GM21786 (cell line): ENCODE results near the gene CASQ2.

ENCODE experiments used
- ATAC-seq: cut with Tn5 transposase; IDR thresholded peaks from one replicate; pipeline ENCODE4 v1.9.1; 2021; ENCODE audit not compliant: unreplicated experiment

CASQ2 gene

GRCh38 chr1:115702959-115703358 lies 65.6 kb downstream of the CASQ2 start:
- ATAC-seq, result no peak

GRCh38 chr1:115701090-115701489 lies 67.4 kb downstream of the CASQ2 start:
- ATAC-seq, result no peak

- no peak for ATAC-seq
Measured at GRCh38 chr1:115697619-115698018, 70.9 kb downstream of the CASQ2 start.

GRCh38 chr1:115694805-115695204 lies 73.7 kb downstream of the CASQ2 start:
- no peak for ATAC-seq

GRCh38 chr1:115692224-115692623 lies 76.3 kb downstream of the CASQ2 start:
- ATAC-seq, result no peak

GRCh38 chr1:115690972-115691371 lies 77.5 kb downstream of the CASQ2 start:
- no peak for ATAC-seq

- ATAC-seq, result no peak
Measured at GRCh38 chr1:115687744-115688143, 80.8 kb downstream of the CASQ2 start.

- ATAC-seq, result no peak
Measured at GRCh38 chr1:115685029-115685705, 83.3 kb downstream of the CASQ2 start.

- ATAC-seq, result no peak
Measured at GRCh38 chr1:115682792-115683191, 85.7 kb downstream of the CASQ2 start.

- no peak for ATAC-seq
Measured at GRCh38 chr1:115680730-115681111, 87.8 kb downstream of the CASQ2 start.

- peak; percentile 34 for ATAC-seq
Measured at GRCh38 chr1:115679141-115679611, 89.3 kb downstream of the CASQ2 start.

- no peak for ATAC-seq
Measured at GRCh38 chr1:115678141-115678540, 90.4 kb downstream of the CASQ2 start.

GRCh38 chr1:115677565-115677964 lies 90.9 kb downstream of the CASQ2 start:
- no peak for ATAC-seq

GRCh38 chr1:115677182-115677555 lies 91.3 kb downstream of the CASQ2 start:
- peak; percentile 47 for ATAC-seq

- ATAC-seq, result peak; percentile 11
Measured at GRCh38 chr1:115676498-115677181, 91.9 kb downstream of the CASQ2 start.

GRCh38 chr1:115672224-115673009 lies 96.1 kb downstream of the CASQ2 start:
- ATAC-seq, result no peak

- ATAC-seq, result no peak
Measured at GRCh38 chr1:115671176-115671934, 97.2 kb downstream of the CASQ2 start.

GRCh38 chr1:115670476-115671175 lies 97.9 kb downstream of the CASQ2 start:
- ATAC-seq, result no peak

GRCh38 chr1:115669886-115670285 lies 98.6 kb downstream of the CASQ2 start:
- ATAC-seq, result no peak

- no peak for ATAC-seq
Measured at GRCh38 chr1:115669002-115669673, 99.4 kb downstream of the CASQ2 start.
